GM12892 (cell line): ENCODE data around the gene SERTAD1.

Experiments used
- POLR2A ChIP-seq: IDR thresholded peaks from 2 replicates; pipeline ENCODE4 v1.6.1; 2011; ENCODE audit warnings: low read depth, low read length, control low read depth
- POLR2AphosphoS5 ChIP-seq: IDR thresholded peaks from 2 replicates; pipeline ENCODE4 v1.6.1; 2011; ENCODE audit warnings: low read depth, low read length, control low read depth

- TF ChIP-seq POLR2AphosphoS5 (no peak), POLR2A (no peak)
Observed at GRCh38 chr19:40377876-40378385, 47.9 kb downstream of the SERTAD1 start.
